Spleen (tissue), 7 donors: ENCODE results near the gene SYT17.

Experiments
- POLR2A ChIP-seq, 3 donors: fragments of 450-650 bp; IDR thresholded peaks; one replicate each; pipeline ENCODE4 v1.5.1; 2017; ENCODE audit warnings: antibody characterized with exemption in 3 of 3, mild to moderate bottlenecking in 1 of 3
- POLR2AphosphoS5 ChIP-seq, 3 donors: sonication (generic); formaldehyde crosslinking; IDR thresholded peaks; one replicate each; pipeline ENCODE4 v1.5.1; 2017; ENCODE audit warnings: antibody characterized with exemption in 3 of 3
- TF ChIP-seq, protein P1 (sequence below), 11 experiments: fragments of 200-600 bp in 7 of 11; fragments of 450-650 bp in 4 of 11; sonication (generic) in 4 of 11; IDR thresholded peaks in 8 of 11; conservative IDR thresholded peaks in 3 of 11; 1 replicate in 7 of 11; 2 replicates in 4 of 11; pipeline versions ENCODE4 v1.4.0 to v1.8.0; 2016 to 2021; ENCODE audit warnings: antibody characterized with exemption in 11 of 11, inconsistent platforms in 4 of 11, mild to moderate bottlenecking in 1 of 11
- donor health status: DM: no; HTN: no; CAD: no; lungs with moderate emphysema.
- donor health status: DM: no; HTN: no; CAD: no.
- donor health status: DM: no; HTN: no; CAD: no.

DNA sequence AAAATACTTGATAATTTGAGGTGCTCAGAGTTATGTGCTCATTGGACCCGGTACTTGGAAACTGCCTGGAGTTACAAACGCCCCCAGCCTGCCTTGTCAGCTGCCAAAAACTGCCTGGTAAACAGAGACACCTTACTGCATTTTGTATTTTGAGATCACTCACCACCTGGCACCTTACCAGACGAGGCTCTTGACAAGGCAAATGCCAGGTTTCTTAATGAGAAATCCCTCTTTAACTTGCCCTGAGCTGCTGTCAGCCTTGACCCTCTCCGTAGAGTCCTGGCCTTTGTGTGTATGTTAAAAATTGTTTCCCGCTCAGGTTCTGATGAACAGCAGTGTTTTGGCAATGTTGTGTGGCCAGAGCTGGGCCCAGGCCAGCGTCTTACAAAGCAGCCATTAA is 28.8 kb downstream of the SYT17 start:
- TF ChIP-seq, protein P1, sequence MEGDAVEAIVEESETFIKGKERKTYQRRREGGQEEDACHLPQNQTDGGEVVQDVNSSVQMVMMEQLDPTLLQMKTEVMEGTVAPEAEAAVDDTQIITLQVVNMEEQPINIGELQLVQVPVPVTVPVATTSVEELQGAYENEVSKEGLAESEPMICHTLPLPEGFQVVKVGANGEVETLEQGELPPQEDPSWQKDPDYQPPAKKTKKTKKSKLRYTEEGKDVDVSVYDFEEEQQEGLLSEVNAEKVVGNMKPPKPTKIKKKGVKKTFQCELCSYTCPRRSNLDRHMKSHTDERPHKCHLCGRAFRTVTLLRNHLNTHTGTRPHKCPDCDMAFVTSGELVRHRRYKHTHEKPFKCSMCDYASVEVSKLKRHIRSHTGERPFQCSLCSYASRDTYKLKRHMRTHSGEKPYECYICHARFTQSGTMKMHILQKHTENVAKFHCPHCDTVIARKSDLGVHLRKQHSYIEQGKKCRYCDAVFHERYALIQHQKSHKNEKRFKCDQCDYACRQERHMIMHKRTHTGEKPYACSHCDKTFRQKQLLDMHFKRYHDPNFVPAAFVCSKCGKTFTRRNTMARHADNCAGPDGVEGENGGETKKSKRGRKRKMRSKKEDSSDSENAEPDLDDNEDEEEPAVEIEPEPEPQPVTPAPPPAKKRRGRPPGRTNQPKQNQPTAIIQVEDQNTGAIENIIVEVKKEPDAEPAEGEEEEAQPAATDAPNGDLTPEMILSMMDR (IDR thresholded peaks at IDR 0.05 in 8 of 11, conservative IDR thresholded peaks at IDR 0.05 in 3 of 11): no peak
- no peak for TF ChIP-seq POLR2A (IDR thresholded peaks at IDR 0.05)
- no peak for TF ChIP-seq POLR2AphosphoS5 (IDR thresholded peaks at IDR 0.05)
